ENCODE results near the gene RTN4R.

Gene RTN4R

DNA sequence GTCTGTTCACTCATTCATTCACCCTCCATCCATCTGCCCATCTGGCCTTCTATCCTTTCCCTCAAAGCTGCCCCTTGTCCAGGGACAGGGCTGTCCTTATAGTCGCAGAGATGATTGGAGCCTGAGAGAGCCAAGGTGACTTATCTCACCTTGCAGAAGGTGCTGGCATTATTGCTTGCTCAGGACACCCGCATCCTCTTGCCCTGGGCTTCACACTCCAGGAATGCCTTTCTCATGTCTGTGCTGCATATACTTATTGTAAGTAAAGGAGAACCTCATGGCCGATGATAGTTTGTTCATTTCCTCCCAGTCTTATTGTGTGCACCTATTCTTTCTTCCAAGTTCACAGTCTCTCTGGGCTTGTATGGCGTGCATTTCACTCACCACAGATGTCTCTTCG is 68.2 kb downstream of the RTN4R start:
- Histone ChIP-seq H3K9ac (ENCODE audit: low read depth, low read length, poor library complexity, severe bottlenecking) (no peak overlapping the region), H3K36me3 (ENCODE audit: insufficient read depth, low read length) (no peaks in the 10 kb centered on the region), H3K79me2 (ENCODE audit: insufficient read depth, low read length) (no peaks in the 10 kb centered on the region), H3K27me3 (ENCODE audit: insufficient read depth, low read length, poor library complexity, severe bottlenecking) (no peaks in the 10 kb centered on the region), H3K9me3 (ENCODE audit: insufficient read depth, low read depth, low read length) (no peaks in the 10 kb centered on the region), H4K20me1 (ENCODE audit: insufficient read depth, low read length, poor library complexity, severe bottlenecking) (no peaks in the 10 kb centered on the region), H2AFZ (ENCODE audit: low read length) (no peak overlapping the region), H3K9me2 (replicated peaks; ENCODE audit: low read depth, low read length) (no peaks in the 10 kb centered on the region), H3K4me1 (ENCODE audit: insufficient read depth, low read length, poor library complexity, severe bottlenecking) (peaks cover 5% of the 10 kb centered on the region), H3K4me2 (ENCODE audit: low read depth, low read length, poor library complexity, severe bottlenecking) (no peak overlapping the region), H3F3A (ENCODE audit: low read depth) (no peaks in the 10 kb centered on the region), H3K4me3 (ENCODE audit: low read length, poor library complexity, severe bottlenecking) (no peak overlapping the region)
- TF ChIP-seq, protein P1, sequence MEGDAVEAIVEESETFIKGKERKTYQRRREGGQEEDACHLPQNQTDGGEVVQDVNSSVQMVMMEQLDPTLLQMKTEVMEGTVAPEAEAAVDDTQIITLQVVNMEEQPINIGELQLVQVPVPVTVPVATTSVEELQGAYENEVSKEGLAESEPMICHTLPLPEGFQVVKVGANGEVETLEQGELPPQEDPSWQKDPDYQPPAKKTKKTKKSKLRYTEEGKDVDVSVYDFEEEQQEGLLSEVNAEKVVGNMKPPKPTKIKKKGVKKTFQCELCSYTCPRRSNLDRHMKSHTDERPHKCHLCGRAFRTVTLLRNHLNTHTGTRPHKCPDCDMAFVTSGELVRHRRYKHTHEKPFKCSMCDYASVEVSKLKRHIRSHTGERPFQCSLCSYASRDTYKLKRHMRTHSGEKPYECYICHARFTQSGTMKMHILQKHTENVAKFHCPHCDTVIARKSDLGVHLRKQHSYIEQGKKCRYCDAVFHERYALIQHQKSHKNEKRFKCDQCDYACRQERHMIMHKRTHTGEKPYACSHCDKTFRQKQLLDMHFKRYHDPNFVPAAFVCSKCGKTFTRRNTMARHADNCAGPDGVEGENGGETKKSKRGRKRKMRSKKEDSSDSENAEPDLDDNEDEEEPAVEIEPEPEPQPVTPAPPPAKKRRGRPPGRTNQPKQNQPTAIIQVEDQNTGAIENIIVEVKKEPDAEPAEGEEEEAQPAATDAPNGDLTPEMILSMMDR (conservative IDR thresholded peaks at IDR 0.05; ENCODE audit: low read length), result no peak
- TF ChIP-seq EZH2phosphoT487 (IDR thresholded peaks at IDR 0.05; ENCODE audit: borderline replicate concordance), result no peak

DNA sequence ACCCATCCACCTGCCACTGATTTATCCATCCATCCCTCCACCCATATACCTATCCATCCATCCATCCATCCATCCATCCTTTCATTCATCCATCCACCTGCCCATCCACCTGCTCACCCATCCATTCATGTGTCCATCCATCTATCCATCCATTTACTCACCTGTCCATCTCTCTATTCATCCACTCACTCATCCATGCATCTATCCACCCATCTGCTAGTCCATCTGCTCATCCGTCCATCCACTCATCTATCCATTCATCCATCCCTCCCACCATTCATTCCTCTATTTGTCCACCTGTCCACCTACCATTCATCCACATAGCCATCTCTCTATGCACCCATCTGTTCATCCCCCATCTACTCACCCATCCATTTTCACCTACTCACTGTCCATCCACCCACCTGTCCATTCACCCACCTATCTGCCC is 68.7 kb downstream of the RTN4R start:
- H3F3A ChIP-seq (ENCODE audit: low read depth), result no peaks in the 10 kb centered on the region
- peaks cover 5% of the 10 kb centered on the region for H3K4me1 ChIP-seq (ENCODE audit: insufficient read depth, low read length, poor library complexity, severe bottlenecking)
- H3K27me3 ChIP-seq (ENCODE audit: insufficient read depth, low read length, poor library complexity, severe bottlenecking), result no peaks in the 10 kb centered on the region
- H3K9me2 ChIP-seq (replicated peaks; ENCODE audit: low read depth, low read length), result no peaks in the 10 kb centered on the region
- H3K9me3 ChIP-seq (ENCODE audit: insufficient read depth, low read depth, low read length), result no peaks in the 10 kb centered on the region
- no peak overlapping the region for H3K4me3 ChIP-seq (ENCODE audit: low read length, poor library complexity, severe bottlenecking)
- H2AFZ ChIP-seq (ENCODE audit: low read length), result no peak overlapping the region
- TF ChIP-seq, protein P1 (conservative IDR thresholded peaks at IDR 0.05; ENCODE audit: low read length), result no peak
- TF ChIP-seq EZH2phosphoT487 (IDR thresholded peaks at IDR 0.05; ENCODE audit: borderline replicate concordance), result no peak
- no peaks in the 10 kb centered on the region for H3K36me3 ChIP-seq (ENCODE audit: insufficient read depth, low read length)
- no peaks in the 10 kb centered on the region for H4K20me1 ChIP-seq (ENCODE audit: insufficient read depth, low read length, poor library complexity, severe bottlenecking)
- H3K79me2 ChIP-seq (ENCODE audit: insufficient read depth, low read length), result no peaks in the 10 kb centered on the region
- no peak overlapping the region for H3K9ac ChIP-seq (ENCODE audit: low read depth, low read length, poor library complexity, severe bottlenecking)
- no peak overlapping the region for H3K4me2 ChIP-seq (ENCODE audit: low read depth, low read length, poor library complexity, severe bottlenecking)

DNA sequence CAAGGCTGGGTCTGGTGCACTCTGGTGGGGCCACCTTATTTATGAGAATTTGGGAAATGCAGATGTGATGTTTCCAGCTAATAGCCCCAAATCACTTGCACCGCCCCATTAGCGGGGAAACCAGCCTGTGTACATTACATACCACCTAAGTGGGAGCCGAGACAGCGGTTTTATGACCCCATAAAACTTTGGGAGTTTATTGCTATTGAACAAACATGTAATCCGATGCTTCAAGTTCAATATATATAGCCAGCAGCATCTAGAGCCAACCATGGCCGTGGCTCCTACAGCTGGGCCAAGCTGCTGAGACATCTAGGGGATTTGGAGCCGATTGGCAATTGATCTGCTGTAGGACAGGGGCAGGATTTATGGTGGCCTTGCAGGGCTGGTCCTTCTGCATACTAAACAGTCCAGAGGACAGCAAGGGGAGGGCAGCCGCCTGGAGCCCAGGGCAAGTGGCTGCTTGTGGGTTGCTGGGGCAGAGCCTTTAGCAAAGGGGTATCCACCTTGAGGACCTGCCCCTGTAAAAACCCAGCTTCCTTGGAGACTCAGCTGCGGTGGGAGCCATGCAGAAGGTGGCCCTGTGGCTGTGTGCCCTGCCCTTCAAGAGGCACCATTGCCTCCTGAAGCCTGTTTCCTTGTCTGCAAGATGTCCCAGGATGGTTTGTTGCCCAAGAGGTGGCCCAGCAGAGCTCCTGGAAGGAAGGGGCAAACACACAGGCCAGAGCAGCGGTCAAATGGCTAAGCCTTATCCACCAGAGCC is 69.4 kb downstream of the RTN4R start:
- Histone ChIP-seq H4K20me1 (ENCODE audit: insufficient read depth, low read length, poor library complexity, severe bottlenecking) (no peaks in the 10 kb centered on the region), H3K9ac (ENCODE audit: low read depth, low read length, poor library complexity, severe bottlenecking) (no peak overlapping the region), H3K79me2 (ENCODE audit: insufficient read depth, low read length) (no peaks in the 10 kb centered on the region), H3K4me1 (ENCODE audit: insufficient read depth, low read length, poor library complexity, severe bottlenecking) (peaks cover 5% of the 10 kb centered on the region), H3K4me2 (ENCODE audit: low read depth, low read length, poor library complexity, severe bottlenecking) (no peak overlapping the region), H3K9me3 (ENCODE audit: insufficient read depth, low read depth, low read length) (no peaks in the 10 kb centered on the region), H3K27me3 (ENCODE audit: insufficient read depth, low read length, poor library complexity, severe bottlenecking) (no peaks in the 10 kb centered on the region), H3K9me2 (replicated peaks; ENCODE audit: low read depth, low read length) (no peaks in the 10 kb centered on the region), H3K4me3 (ENCODE audit: low read length, poor library complexity, severe bottlenecking) (no peak overlapping the region), H3K36me3 (ENCODE audit: insufficient read depth, low read length) (no peaks in the 10 kb centered on the region), H3F3A (ENCODE audit: low read depth) (no peaks in the 10 kb centered on the region), H2AFZ (ENCODE audit: low read length) (no peak overlapping the region)
- no peak for TF ChIP-seq EZH2phosphoT487 (IDR thresholded peaks at IDR 0.05; ENCODE audit: borderline replicate concordance)
- TF ChIP-seq, protein P1 (conservative IDR thresholded peaks at IDR 0.05; ENCODE audit: low read length), result no peak

Data from Loucy (cell line).